Neural crest cell (in vitro differentiated cells): ENCODE measurements around the gene MIDN. TPM values are rescaled to one million over a fixed set of nuclear protein-coding genes. Genes with fewer than 3 reads are reported as not detected.

Experiments used
- DNase-seq: peaks from one replicate; pipeline ENCODE4 v3.0.0; 2021; ENCODE audit warnings: low read depth, mixed read lengths, low spot score
- H3K27ac Mint-ChIP-seq: one replicate; pipeline ENCODE4 v1.8.0; 2021; ENCODE audit warnings: mild to moderate bottlenecking, mixed read lengths; ENCODE audit not compliant: unreplicated experiment
- H3K27me3 Mint-ChIP-seq: 2 replicates; pipeline ENCODE4 v1.8.0; 2021; ENCODE audit warnings: low read depth, mild to moderate bottlenecking, mixed read lengths
- H3K36me3 Mint-ChIP-seq: 2 replicates; pipeline ENCODE4 v1.8.0; 2021; ENCODE audit warnings: low read depth, mild to moderate bottlenecking, mixed read lengths
- H3K4me1 Mint-ChIP-seq: 2 replicates; pipeline ENCODE4 v1.8.0; 2021; ENCODE audit warnings: mixed read lengths
- H3K4me3 Mint-ChIP-seq: one replicate; pipeline ENCODE4 v1.8.0; 2021; ENCODE audit warnings: mild to moderate bottlenecking, mixed read lengths
- H3K9me3 Mint-ChIP-seq: 2 replicates; pipeline ENCODE4 v1.8.0; 2021; ENCODE audit warnings: mixed read lengths
- CTCF ChIP-seq: fragments of 200-600 bp; sonication (generic); conservative IDR thresholded peaks from 2 replicates; pipeline ENCODE4 v1.5.0; 2021; ENCODE audit warnings: antibody characterized with exemption, mild to moderate bottlenecking
- total RNA-seq: library from RNA; stranded (reverse); gene quantifications from 2 replicates; pipeline ENCODE4 v1.2.1, GENCODE V29; 2021

Gene MIDN
- total RNA-seq, 1 donor from 2014 or later, result 187 TPM

DNA sequence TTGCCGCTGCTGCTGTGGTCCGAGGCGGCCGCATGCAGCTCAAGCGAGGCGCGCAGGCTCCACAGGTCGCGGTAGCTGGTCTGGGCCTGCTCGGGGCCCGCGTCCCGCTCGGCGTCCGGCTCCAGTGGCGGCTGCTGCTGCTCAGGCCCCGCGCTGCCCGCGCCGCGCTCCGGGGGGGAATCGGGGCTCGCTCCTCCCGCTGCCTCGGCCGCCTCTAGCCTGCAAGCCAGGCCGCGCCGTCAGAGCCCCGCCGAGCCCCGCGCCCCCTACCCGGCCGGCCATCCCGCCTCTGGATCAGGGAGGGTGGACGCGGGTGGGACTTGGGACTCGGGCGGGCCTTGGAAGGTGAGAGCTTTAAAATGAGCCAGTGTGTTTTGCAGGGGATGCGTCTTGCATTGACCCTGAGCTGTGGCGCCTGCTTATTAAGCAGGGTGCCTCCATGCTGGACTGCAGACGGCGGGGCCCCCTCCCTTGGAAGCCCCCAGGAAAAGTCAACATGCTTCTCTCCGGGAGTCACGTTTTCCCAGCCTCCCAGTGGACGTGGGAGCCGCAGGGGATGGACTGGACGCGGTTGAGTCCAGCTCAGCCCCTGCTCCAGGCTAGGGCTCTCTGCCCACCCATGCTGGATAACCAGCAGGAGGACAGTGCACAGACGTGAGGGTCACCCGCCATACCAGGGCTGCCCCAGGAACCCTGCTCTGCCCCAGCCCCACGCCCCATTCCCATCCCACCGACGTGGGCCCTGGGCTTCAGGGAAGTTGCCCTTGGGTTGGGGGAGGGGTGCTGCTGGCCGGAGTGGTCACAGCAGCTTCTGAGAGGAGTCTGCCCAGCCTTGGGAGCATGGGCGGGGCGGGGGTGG, 18.2 kb upstream of the MIDN start:
- Mint-ChIP-seq H3K9me3 (no peaks in the 10 kb centered on the region), H3K27me3 (no peaks in the 10 kb centered on the region), H3K36me3 (no peaks in the 10 kb centered on the region)

GRCh38 chr19:1230783-1231489, 17.4 kb upstream of the MIDN start:
- no peak for TF ChIP-seq CTCF
- no peak overlapping the region for H3K27ac Mint-ChIP-seq
- H3K4me1 Mint-ChIP-seq, result peaks cover 4% of the 10 kb centered on the region
- no peak for DNase-seq
- H3K4me3 Mint-ChIP-seq, result no peak overlapping the region
- no peaks in the 10 kb centered on the region for H3K9me3 Mint-ChIP-seq
- H3K36me3 Mint-ChIP-seq, result no peaks in the 10 kb centered on the region
- H3K27me3 Mint-ChIP-seq, result no peaks in the 10 kb centered on the region

More for the DNA sequence above, 18.2 kb upstream of the MIDN start:
- DNase-seq, result no peak
- Mint-ChIP-seq H3K4me1 (peaks cover 4% of the 10 kb centered on the region), H3K27ac (no peak overlapping the region), H3K4me3 (no peak overlapping the region)
- no peak for TF ChIP-seq CTCF

DNA sequence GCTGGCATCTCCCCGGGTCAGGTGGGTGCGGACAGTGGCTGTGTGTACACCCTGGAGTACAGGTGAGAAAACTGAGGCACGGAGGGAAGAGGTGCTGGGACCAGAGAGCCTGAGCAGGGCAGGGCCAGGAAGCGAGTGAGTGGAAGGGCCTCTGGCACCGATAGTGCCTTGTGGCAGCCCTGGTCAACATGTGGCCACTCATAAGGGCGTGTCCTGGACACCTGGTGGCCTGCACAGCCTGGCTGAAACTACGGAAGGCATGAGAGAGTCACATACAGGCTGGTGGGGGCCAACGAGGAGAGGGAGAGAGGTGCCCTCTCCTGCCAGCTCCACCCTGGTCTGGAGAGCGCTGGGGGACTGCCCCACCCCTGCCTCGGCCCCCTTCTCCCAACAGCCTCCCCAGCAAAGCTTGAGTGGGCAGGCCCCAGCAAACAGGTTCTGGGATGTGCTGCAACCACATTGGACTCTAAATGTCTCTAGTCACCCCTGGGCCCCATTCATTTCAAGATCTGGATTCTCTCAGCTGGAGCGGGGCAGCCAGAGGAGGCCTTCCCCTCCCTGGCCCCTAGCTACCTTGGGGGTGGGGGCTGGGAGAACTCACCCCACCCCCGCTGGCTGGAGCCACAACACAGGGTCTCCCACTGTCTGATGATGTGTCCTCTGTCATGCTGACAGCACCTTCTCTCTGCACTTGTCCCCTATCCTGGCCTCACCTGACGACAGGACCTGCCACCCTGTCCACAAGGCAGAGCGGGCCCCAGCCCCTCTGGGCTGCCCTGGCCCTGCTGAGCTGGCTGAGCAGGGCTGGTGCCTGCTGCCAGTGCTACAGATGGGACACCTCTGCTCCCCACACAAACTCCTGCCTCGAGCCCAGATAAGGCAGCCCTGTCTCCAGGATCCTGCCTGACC, 16.4 kb upstream of the MIDN start:
- peak overlapping the region; percentile 27 for H3K27ac Mint-ChIP-seq

GRCh38 chr19:1232652-1233072, 15.7 kb upstream of the MIDN start:
- Mint-ChIP-seq H3K9me3 (no peaks in the 10 kb centered on the region), H3K4me1 (peaks cover 4% of the 10 kb centered on the region), H3K4me3 (peak overlapping the region; percentile 80), H3K27me3 (no peaks in the 10 kb centered on the region), H3K27ac (no peak overlapping the region), H3K36me3 (no peaks in the 10 kb centered on the region)
- no peak for DNase-seq
- no peak for TF ChIP-seq CTCF

More for the DNA sequence above, 16.4 kb upstream of the MIDN start:
- Mint-ChIP-seq H3K9me3 (no peaks in the 10 kb centered on the region), H3K36me3 (no peaks in the 10 kb centered on the region), H3K4me1 (peaks cover 4% of the 10 kb centered on the region), H3K27me3 (no peaks in the 10 kb centered on the region), H3K4me3 (peak overlapping the region; percentile 80)
- DNase-seq, result no peak
- TF ChIP-seq CTCF, result no peak

DNA sequence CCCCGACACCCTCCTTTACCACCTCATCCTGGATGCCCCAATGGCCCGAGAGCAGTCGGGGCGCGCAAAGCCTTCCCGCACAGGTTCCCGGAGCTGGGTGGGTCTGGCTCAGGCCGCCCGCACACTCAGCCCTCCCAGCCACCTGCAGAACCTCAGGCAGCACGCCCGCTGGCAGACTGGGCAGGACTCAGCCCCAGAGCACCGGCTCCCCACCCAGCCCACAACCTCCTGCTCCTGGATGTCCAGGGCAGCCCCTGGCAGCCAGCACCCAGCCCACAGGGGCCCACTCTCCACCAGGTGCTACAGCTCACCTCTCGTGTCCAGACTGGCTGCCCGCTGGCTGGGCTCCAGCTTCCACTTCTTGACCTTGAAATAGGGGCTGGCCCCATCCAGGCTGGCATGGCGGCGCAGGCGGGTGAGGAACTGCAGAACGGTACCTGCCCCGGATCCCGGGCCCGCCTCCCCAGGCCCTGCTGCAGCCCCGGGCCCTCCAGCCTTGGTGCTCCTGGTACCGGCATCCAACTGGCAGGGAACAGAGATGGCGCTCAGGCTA, 15.2 kb upstream of the MIDN start:
- no peak for TF ChIP-seq CTCF
- no peaks in the 10 kb centered on the region for H3K9me3 Mint-ChIP-seq
- no peak overlapping the region for H3K27ac Mint-ChIP-seq
- H3K36me3 Mint-ChIP-seq, result no peaks in the 10 kb centered on the region
- no peaks in the 10 kb centered on the region for H3K27me3 Mint-ChIP-seq
- H3K4me1 Mint-ChIP-seq, result peaks cover 4% of the 10 kb centered on the region
- peak overlapping the region; percentile 62 for H3K4me3 Mint-ChIP-seq
- no peak for DNase-seq
